IMR-90 (cell line): Measurements from ENCODE around the gene PMEPA1. TPM values are rescaled to one million over a fixed set of nuclear protein-coding genes. Genes with fewer than 3 reads are reported as not detected.

Source experiments
- ATAC-seq: fragments of 200-7000 bp; cut with Tn5 transposase; 2 replicates; pipeline ENCODE4 v1.9.1; 2020; ENCODE audit warnings: low read depth, mild to moderate bottlenecking, moderate library complexity
- BruUV-seq: library from RNA; stranded (reverse); fragments of 400-500 nt; replicated peaks from 2 replicates; lab custom pipeline; 2021; lab: Mats Ljungman, UMichigan
- CTCF ChIA-PET: fragments of 300-600 bp; formaldehyde crosslinking; extraction: SDS; loops from one replicate; lab custom pipeline; 2021; ENCODE audit warnings: antibody characterized with exemption; lab: Yijun Ruan, JAX
- POLR2A ChIA-PET: fragments of 300-600 bp; sonication (Branson Sonifier 250); formaldehyde crosslinking; loops from one replicate; lab custom pipeline; 2022; ENCODE audit warnings: antibody characterized with exemption; ENCODE audit not compliant: unreplicated experiment; lab: Charles Lee
- DNase-seq: peaks from one replicate; pipeline ENCODE4 v3.0.0; 2013
- H2AFZ ChIP-seq: replicated peaks from 2 replicates; pipeline ENCODE3; 2013; ENCODE audit warnings: low read length, mild to moderate bottlenecking; ENCODE audit not compliant: poor library complexity
- H2AK5ac ChIP-seq: 2 replicates; pipeline ENCODE4 v1.6.1; 2013; ENCODE audit warnings: low read depth, low read length, inconsistent platforms
- H2AK9ac ChIP-seq: replicated peaks from 2 replicates; pipeline ENCODE3; 2013; ENCODE audit warnings: mild to moderate bottlenecking, low read depth, low read length, moderate library complexity; ENCODE audit not compliant: poor library complexity
- H2BK120ac ChIP-seq: 2 replicates; pipeline ENCODE4 v1.6.1; 2013; ENCODE audit warnings: low read depth, low read length, inconsistent platforms
- H2BK15ac ChIP-seq: 3 replicates; pipeline ENCODE4 v1.6.1; 2013; ENCODE audit warnings: low read depth, low read length, inconsistent platforms
- H2BK20ac ChIP-seq: 2 replicates; pipeline ENCODE4 v1.6.1; 2013; ENCODE audit warnings: low read depth, mild to moderate bottlenecking, inconsistent platforms, low read length, moderate library complexity
- H2BK5ac ChIP-seq: 2 replicates; pipeline ENCODE4 v1.6.1; 2013; ENCODE audit warnings: mild to moderate bottlenecking, low read depth, low read length, inconsistent platforms; ENCODE audit not compliant: poor library complexity, severe bottlenecking
- H3K14ac ChIP-seq: replicated peaks from 2 replicates; pipeline ENCODE4 v1.6.1; 2013; ENCODE audit warnings: low read depth, low read length, inconsistent platforms
- H3K18ac ChIP-seq: 2 replicates; pipeline ENCODE4 v1.6.1; 2013; ENCODE audit warnings: low read depth, low read length, control low read depth
- H3K23ac ChIP-seq: 2 replicates; pipeline ENCODE4 v1.6.1; 2013; ENCODE audit warnings: low read depth, low read length, inconsistent platforms
- H3K27ac ChIP-seq: 2 replicates; pipeline ENCODE4 v1.5.1; 2013; ENCODE audit warnings: mild to moderate bottlenecking, control low read depth, low read length; ENCODE audit not compliant: insufficient read depth
- H3K27me3 ChIP-seq: 2 replicates; pipeline ENCODE4 v1.6.1; 2013; ENCODE audit warnings: low read length; ENCODE audit not compliant: control insufficient read depth, insufficient read depth
- H3K36me3 ChIP-seq: 2 replicates; pipeline ENCODE4 v1.6.1; 2013; ENCODE audit warnings: low read length, mixed read lengths; ENCODE audit not compliant: control insufficient read depth, insufficient read depth
- H3K4ac ChIP-seq: 2 replicates; pipeline ENCODE4 v1.6.1; 2013; ENCODE audit warnings: low read depth, low read length, inconsistent platforms
- H3K4me1 ChIP-seq: 2 replicates; pipeline ENCODE4 v1.6.1; 2013; ENCODE audit warnings: low read length, mixed read lengths; ENCODE audit not compliant: control insufficient read depth, insufficient read depth
- H3K4me2 ChIP-seq: 2 replicates; pipeline ENCODE4 v1.6.1; 2013; ENCODE audit warnings: low read depth, mild to moderate bottlenecking, control low read depth, low read length, moderate library complexity
- H3K4me3 ChIP-seq: 2 replicates; pipeline ENCODE4 v1.5.1; 2013; ENCODE audit warnings: low read depth, mild to moderate bottlenecking, control low read depth, low read length, moderate library complexity; ENCODE audit not compliant: insufficient read depth
- H3K56ac ChIP-seq: 2 replicates; pipeline ENCODE4 v1.6.1; 2013; ENCODE audit warnings: low read length, inconsistent platforms; ENCODE audit not compliant: insufficient read depth; ENCODE audit errors: extremely low read depth
- H3K79me1 ChIP-seq, 2 experiments: 2 replicates each; pipeline ENCODE4 v1.6.1; 2013; ENCODE audit warnings: low read length in 2 of 2, inconsistent platforms in 1 of 2, low read depth in 1 of 2
- H3K9ac ChIP-seq: 2 replicates; pipeline ENCODE4 v1.6.1; 2013; ENCODE audit warnings: low read depth, low read length, control low read depth
- H3K9me1 ChIP-seq: 2 replicates; pipeline ENCODE4 v1.6.1; 2013; ENCODE audit warnings: low read length, inconsistent platforms; ENCODE audit not compliant: insufficient read depth
- H3K9me3 ChIP-seq: 2 replicates; pipeline ENCODE4 v1.6.1; 2013; ENCODE audit warnings: low read length; ENCODE audit not compliant: control insufficient read depth, insufficient read depth
- H4K20me1 ChIP-seq: 2 replicates; pipeline ENCODE4 v1.6.1; 2013; ENCODE audit warnings: low read length, inconsistent platforms; ENCODE audit not compliant: insufficient read depth
- H4K5ac ChIP-seq: 2 replicates; pipeline ENCODE4 v1.6.1; 2013; ENCODE audit warnings: mild to moderate bottlenecking, low read depth, low read length, control low read depth
- H4K8ac ChIP-seq, 2 experiments: 2 replicates each; pipeline ENCODE4 v1.6.1; 2013; ENCODE audit warnings: low read depth in 2 of 2, low read length in 2 of 2, control low read depth in 1 of 2, inconsistent platforms in 1 of 2
- H4K91ac ChIP-seq: 2 replicates; pipeline ENCODE4 v1.6.1; 2013; ENCODE audit warnings: low read depth, low read length, inconsistent platforms; ENCODE audit not compliant: insufficient read depth
- CEBPB ChIP-seq: IDR thresholded peaks from 2 replicates; pipeline ENCODE4 v1.6.1; 2012; ENCODE audit warnings: low read depth, low read length, improper control_type of control experiment
- CHD1 ChIP-seq: IDR thresholded peaks from 2 replicates; pipeline ENCODE4 v1.6.1; 2012; ENCODE audit warnings: low read depth, low read length, improper control_type of control experiment
- MAFK ChIP-seq: IDR thresholded peaks from 2 replicates; pipeline ENCODE4 v1.6.1; 2012; ENCODE audit warnings: low read depth, low read length, improper control_type of control experiment
- NFE2L2 ChIP-seq: fragments of 150-350 bp; IDR thresholded peaks from 2 replicates; pipeline ENCODE4 v1.6.1; 2016; ENCODE audit warnings: low read depth, mild to moderate bottlenecking, low read length
- POLR2A ChIP-seq: IDR thresholded peaks from 2 replicates; pipeline ENCODE4 v1.6.1; 2012; ENCODE audit warnings: mild to moderate bottlenecking, low read depth, low read length
- RFX5 ChIP-seq: IDR thresholded peaks from 2 replicates; pipeline ENCODE4 v1.8.0; 2012; ENCODE audit warnings: low read depth, mild to moderate bottlenecking, low read length, moderate library complexity
- SMC3 ChIP-seq: fragments of 150-350 bp; IDR thresholded peaks from 2 replicates; pipeline ENCODE4 v1.6.1; 2016; ENCODE audit warnings: low read depth, mild to moderate bottlenecking, antibody characterized with exemption, low read length, moderate library complexity
- WGBS, 2 experiments: methylation state at CpG; one replicate each; pipeline versions ENCODE4 v1.1.5 to v1.1.7; 2013; ENCODE audit warnings: missing lambda C conversion rate in 2 of 2; ENCODE audit not compliant: insufficient read length in 1 of 2; ENCODE audit errors: extremely low coverage in 2 of 2; 5-methylcytosine and 5-hydroxymethylcytosine counted together
- dilution Hi-C: fragments of 300-500 bp; cut with HindIII; formaldehyde crosslinking; loops from one replicate; pipeline ENCODE4 v1.14.3; 2018; ENCODE audit warnings: low sequenced_read_pairs; ENCODE audit not compliant: unreplicated experiment
- in situ Hi-C: fragments of 300-500 bp; cut with MboI; formaldehyde crosslinking; loops from 3 replicates; pipeline ENCODE4 v1.14.3; 2019; ENCODE audit warnings: low sequenced_read_pairs, inconsistent platforms, mixed read lengths
- intact Hi-C: fragments of 100-400 bp; cut with micrococcal nuclease; formaldehyde crosslinking; loops from 2 replicates; pipeline ENCODE4 v1.10.0; 2022
- polyA plus RNA-seq, 3 experiments: library from polyadenylated mRNA; depleted of rRNA; stranded (reverse); fragments of >200 nt; gene quantifications; 2 replicates each; pipeline ENCODE4 v1.2.3, GENCODE V29; 2012; ENCODE audit warnings: low replicate concordance in 1 of 3
- total RNA-seq: library from RNA; depleted of rRNA; stranded (reverse); fragments of >200 nt; gene quantifications from 2 replicates; pipeline ENCODE4 v1.2.3, GENCODE V29; 2012

The PMEPA1 gene
- total and polyA plus RNA-seq, 2 of the 4 experiments (the other 2 are of a cell fraction) = 2.0 to 6.9 TPM

DNA sequence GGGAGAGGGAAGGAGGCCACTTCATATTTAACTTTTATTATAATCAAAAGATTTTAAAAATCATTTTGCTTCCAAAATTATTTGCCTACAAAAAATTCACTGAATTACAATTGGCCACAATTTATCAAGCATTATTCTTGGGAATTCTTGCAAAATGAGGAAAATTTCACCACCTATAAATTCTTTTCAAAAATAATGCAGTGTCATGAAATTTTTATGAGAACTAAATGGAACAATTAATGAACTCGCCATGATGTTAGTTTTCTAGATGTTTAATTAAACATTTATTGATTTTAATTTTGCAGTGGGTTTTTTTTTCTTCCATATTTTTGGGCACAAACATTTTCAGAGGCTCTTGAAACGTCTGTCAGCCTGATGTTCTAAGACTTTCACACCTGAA lies 83.8 kb downstream of the PMEPA1 start:
- Histone ChIP-seq H4K20me1 (no peaks in the 10 kb centered on the region), H4K8ac (no peak overlapping the region), H2AK9ac (no peak overlapping the region), H2BK15ac (no peak overlapping the region), H4K91ac (no peak overlapping the region), H3K9me1 (no peaks in the 10 kb centered on the region), H2AK5ac (no peak overlapping the region), H3K4me2 (no peak overlapping the region), H3K9ac (no peak overlapping the region), H2BK120ac (no peak overlapping the region), H3K4ac (no peak overlapping the region), H3K4me1 (peaks cover 4% of the 10 kb centered on the region; the same call in 1 of the 2 replicates), H3K27me3 (peaks cover 3% of the 10 kb centered on the region), H2BK20ac (no peak overlapping the region), H3K79me1 (no peaks in the 10 kb centered on the region), H3K36me3 (no peaks in the 10 kb centered on the region), H3K27ac (no peak overlapping the region), H2AFZ (no peak overlapping the region), H3K9me3 (peaks cover 3% of the 10 kb centered on the region; the same call in 1 of the 2 replicates), H3K14ac (no peak overlapping the region), H3K23ac (no peak overlapping the region), H3K56ac (no peak overlapping the region), H3K4me3 (no peak overlapping the region), H2BK5ac (no peak overlapping the region), H4K5ac (no peak overlapping the region), H3K18ac (no peak overlapping the region)
- no peak for ATAC-seq
- no peak for TF ChIP-seq CHD1
- no peak for TF ChIP-seq RFX5
- TF ChIP-seq NFE2L2 = 0 out of 2 replicates have a peak, but pooled peaks have one; percentile 31
- TF ChIP-seq MAFK = peak; percentile 55; the same call in 1 of the 2 replicates
- no peak for TF ChIP-seq POLR2A
- TF ChIP-seq SMC3 = no peak
- no peak for TF ChIP-seq CEBPB
- ChIA-PET CTCF (no interaction called here), POLR2A (no interaction called here)
- WGBS, 2 experiments = no CpG with 5 or more reads among the region's 2 CpGs
- intact Hi-C loops (no loop called here), dilution Hi-C loops (no loop called here), in situ Hi-C loops (no loop called here)
- DNase-seq = no peak
- BruUV-seq = no TSS peak
